H1 (cell line): ENCODE data around the gene CD48. TPM values are rescaled to one million over a fixed set of nuclear protein-coding genes. Genes with fewer than 3 reads are reported as not detected.

ENCODE experiments used
- CTCF ChIP-seq, 3 experiments: IDR thresholded peaks; 1 replicate in 2 of 3; 2 replicates in 1 of 3; pipeline versions ENCODE4 v1.5.1 to v1.6.1; 2011; ENCODE audit warnings: low read length in 3 of 3, mild to moderate bottlenecking in 3 of 3, inconsistent platforms in 2 of 3, low read depth in 1 of 3, moderate library complexity in 1 of 3; ENCODE audit not compliant: insufficient read depth in 1 of 3; ENCODE audit errors: control extremely low read depth in 1 of 3
- SP2 ChIP-seq: IDR thresholded peaks from 2 replicates; pipeline ENCODE4 v1.6.1; 2012; ENCODE audit warnings: mild to moderate bottlenecking, low read length, inconsistent platforms
- polyA plus RNA-seq, 7 experiments: library from polyadenylated mRNA; depleted of rRNA in 3 of 7; stranded (reverse) in 5 of 7; unstranded in 2 of 7; fragments of >200 nt in 5 of 7; fragments of 200-250 nt in 2 of 7; gene quantifications; 1 replicate in 5 of 7; 2 replicates in 1 of 7; 4 replicates in 1 of 7; pipeline versions ENCODE4 v1.2.1 to v1.2.3, GENCODE V29; 2011 to 2013; ENCODE audit warnings: missing spikeins in 2 of 7, mixed read lengths in 2 of 7
- total RNA-seq: library from RNA; stranded (reverse); fragmentation: NEBNext Ultra II Directional; extraction: Animal tissue kit (Norgen Biotek cat#: 25700); gene quantifications from 2 replicates; pipeline ENCODE4 v1.2.1, GENCODE V29; 2021

The CD48 gene
- total and polyA plus RNA-seq, 2 of the 8 experiments (the other 6 are each of a cell fraction or from before 2014, with no cell fraction given): 0.08 TPM; not detected in 1

- TF ChIP-seq CTCF (IDR thresholded peaks at IDR 0.05; ENCODE audit: control extremely low read depth in 1 of 3, insufficient read depth in 1 of 3, low read depth in 1 of 3, low read length in 3 of 3) (no peak), SP2 (no peak)
Measured at GRCh38 chr1:160753594-160753993, 42.0 kb upstream of the CD48 start (continued).
